HG03139 (cell line): Measurements from ENCODE around the gene ZBTB7A.

Source experiments
- ATAC-seq: cut with Tn5 transposase; IDR thresholded peaks from one replicate; pipeline ENCODE4 v1.9.1; 2021; ENCODE audit not compliant: unreplicated experiment

The ZBTB7A gene

GRCh38 chr19:4094761-4095487, 28.2 kb upstream of the ZBTB7A start:
- ATAC-seq: no peak

- ATAC-seq: no peak
Observed at GRCh38 chr19:4094291-4094690, 27.6 kb upstream of the ZBTB7A start.

- ATAC-seq: no peak
Observed at GRCh38 chr19:4093643-4094175, 27.0 kb upstream of the ZBTB7A start.

- no peak for ATAC-seq
Observed at GRCh38 chr19:4090356-4091220, 23.9 kb upstream of the ZBTB7A start.

GRCh38 chr19:4089946-4090345, 23.2 kb upstream of the ZBTB7A start:
- no peak for ATAC-seq

GRCh38 chr19:4089400-4089908, 22.8 kb upstream of the ZBTB7A start:
- ATAC-seq: no peak

- ATAC-seq: no peak
Observed at GRCh38 chr19:4088975-4089374, 22.3 kb upstream of the ZBTB7A start.

- no peak for ATAC-seq
Observed at GRCh38 chr19:4087787-4088679, 21.3 kb upstream of the ZBTB7A start.

- ATAC-seq: no peak
Observed at GRCh38 chr19:4086411-4086867, 19.7 kb upstream of the ZBTB7A start.

GRCh38 chr19:4084547-4084877, 17.8 kb upstream of the ZBTB7A start:
- no peak for ATAC-seq

GRCh38 chr19:4083677-4084546, 17.2 kb upstream of the ZBTB7A start:
- ATAC-seq: no peak

GRCh38 chr19:4082172-4082571, 15.5 kb upstream of the ZBTB7A start:
- ATAC-seq: no peak

- no peak for ATAC-seq
Observed at GRCh38 chr19:4081441-4082129, 14.9 kb upstream of the ZBTB7A start.

GRCh38 chr19:4080473-4080872, 13.8 kb upstream of the ZBTB7A start:
- no peak for ATAC-seq

- no peak for ATAC-seq
Observed at GRCh38 chr19:4077800-4078684, 11.3 kb upstream of the ZBTB7A start.

- ATAC-seq: no peak
Observed at GRCh38 chr19:4077007-4077374, 10.3 kb upstream of the ZBTB7A start.

- no peak for ATAC-seq
Observed at GRCh38 chr19:4075373-4075772, 8.7 kb upstream of the ZBTB7A start.

GRCh38 chr19:4071610-4072009, 4.9 kb upstream of the ZBTB7A start:
- no peak for ATAC-seq
